Small intestine (tissue), 7 donors: Measurements from ENCODE around the gene HDAC10. TPM values are rescaled to one million over a fixed set of nuclear protein-coding genes. Genes with fewer than 3 reads are reported as not detected.

ENCODE experiments used
- DNase-seq, 2 donors: peaks; one replicate each; pipeline versions ENCODE4 v3.0.0 to v3.0.0-alpha.2; 2013
- FAIRE-seq: peaks from 2 replicates; lab custom pipeline; 2012; peaks lifted over from hg19 to GRCh38; lab: Jason Lieb, UNC
- H3K27ac ChIP-seq, 3 donors: one replicate each; pipeline ENCODE4 v1.5.1; 2013; ENCODE audit warnings: low read length in 2 of 3, mild to moderate bottlenecking in 2 of 3, control low read depth in 1 of 3, inconsistent platforms in 1 of 3, low read depth in 1 of 3, moderate library complexity in 1 of 3
- H3K27me3 ChIP-seq, 3 donors: one replicate each; pipeline ENCODE4 v1.6.1; 2013; ENCODE audit warnings: low read length in 3 of 3, inconsistent platforms in 1 of 3; ENCODE audit not compliant: control insufficient read depth in 3 of 3, insufficient read depth in 3 of 3
- H3K36me3 ChIP-seq, 3 donors: one replicate each; pipeline ENCODE4 v1.6.1; 2013; ENCODE audit warnings: low read length in 3 of 3, inconsistent platforms in 1 of 3, low read depth in 1 of 3, mild to moderate bottlenecking in 1 of 3, moderate library complexity in 1 of 3; ENCODE audit not compliant: control insufficient read depth in 3 of 3, insufficient read depth in 2 of 3
- H3K4me1 ChIP-seq, 3 donors: one replicate each; pipeline ENCODE4 v1.6.1; 2013; ENCODE audit warnings: low read length in 2 of 3, inconsistent platforms in 1 of 3, low read depth in 1 of 3, mild to moderate bottlenecking in 1 of 3, moderate library complexity in 1 of 3; ENCODE audit not compliant: control insufficient read depth in 3 of 3, insufficient read depth in 2 of 3
- H3K4me3 ChIP-seq, 3 donors: one replicate each; pipeline ENCODE4 v1.5.1; 2013; ENCODE audit warnings: low read length in 3 of 3, control low read depth in 1 of 3, inconsistent platforms in 1 of 3, low read depth in 1 of 3, mild to moderate bottlenecking in 1 of 3, moderate library complexity in 1 of 3
- H3K9me3 ChIP-seq, 2 donors: one replicate each; pipeline ENCODE4 v1.6.1; 2013; ENCODE audit warnings: low read depth in 1 of 2, low read length in 1 of 2; ENCODE audit not compliant: control insufficient read depth in 2 of 2, insufficient read depth in 1 of 2
- WGBS, 3 donors: extraction: QIAGEN DNeasy Blood & Tissue Kit; methylation state at CpG; one replicate each; pipeline ENCODE4 v1.1.7; 2013; 5-methylcytosine and 5-hydroxymethylcytosine counted together
- polyA plus RNA-seq, 4 donors: library from polyadenylated mRNA; stranded (reverse) in 3 of 4; unstranded in 1 of 4; fragments of 200-250 nt in 3 of 4; fragments of 120-200 nt in 1 of 4; gene quantifications; one replicate each; pipeline versions ENCODE4 v1.2.1 to v1.2.3, GENCODE V29; 2013
- donor health status: healthy with polysubstance abuse.
- donor health status: control.
- donor health status: control.
- donor health status: Bipolar disorder and iron deficiency.
- donor health status: healthy.

Gene HDAC10
- polyA plus RNA-seq, 4 donors, result 15.9 to 53.1 (median 27.5) TPM

DNA sequence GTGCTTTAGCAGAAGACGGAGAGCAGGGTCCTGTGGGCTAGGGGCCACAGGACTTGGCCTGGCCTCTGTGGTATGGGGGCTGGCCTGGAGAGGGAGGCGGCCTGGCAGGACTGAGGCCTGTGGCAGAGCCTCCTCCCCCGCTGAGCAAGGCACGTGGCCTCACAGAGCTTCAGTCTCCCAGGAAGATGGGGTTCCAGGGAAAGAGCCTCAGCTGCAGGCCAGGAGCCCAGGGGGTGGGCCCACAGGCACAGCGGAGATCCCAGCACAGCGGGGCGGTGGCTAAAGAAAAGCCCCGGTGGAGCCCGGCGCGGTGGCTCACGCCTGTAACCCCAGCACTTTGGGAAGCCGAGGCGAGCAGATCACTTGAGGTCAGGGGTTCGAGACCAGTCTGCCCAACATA lies 8.2 kb upstream of the HDAC10 start:
- no peak overlapping the region for H3K27ac ChIP-seq
- peaks cover 4 to 32% (median 9%) of the 10 kb centered on the region in 3 donors for H3K27me3 ChIP-seq
- 85 to 92% (median 85%) methylated on average over 15 of the region's 15 CpGs for whole genome bisulfite sequencing, 3 donors
- peaks cover 0 to 5% (median 0%) of the 10 kb centered on the region in 3 donors for H3K36me3 ChIP-seq
- FAIRE-seq, result no peak
- no peak for DNase-seq
- no peaks in the 10 kb centered on the region for H3K9me3 ChIP-seq
- H3K4me3 ChIP-seq, result no peak overlapping the region
- H3K4me1 ChIP-seq, result peaks cover 0 to 4% (median 0%) of the 10 kb centered on the region in 3 donors

DNA sequence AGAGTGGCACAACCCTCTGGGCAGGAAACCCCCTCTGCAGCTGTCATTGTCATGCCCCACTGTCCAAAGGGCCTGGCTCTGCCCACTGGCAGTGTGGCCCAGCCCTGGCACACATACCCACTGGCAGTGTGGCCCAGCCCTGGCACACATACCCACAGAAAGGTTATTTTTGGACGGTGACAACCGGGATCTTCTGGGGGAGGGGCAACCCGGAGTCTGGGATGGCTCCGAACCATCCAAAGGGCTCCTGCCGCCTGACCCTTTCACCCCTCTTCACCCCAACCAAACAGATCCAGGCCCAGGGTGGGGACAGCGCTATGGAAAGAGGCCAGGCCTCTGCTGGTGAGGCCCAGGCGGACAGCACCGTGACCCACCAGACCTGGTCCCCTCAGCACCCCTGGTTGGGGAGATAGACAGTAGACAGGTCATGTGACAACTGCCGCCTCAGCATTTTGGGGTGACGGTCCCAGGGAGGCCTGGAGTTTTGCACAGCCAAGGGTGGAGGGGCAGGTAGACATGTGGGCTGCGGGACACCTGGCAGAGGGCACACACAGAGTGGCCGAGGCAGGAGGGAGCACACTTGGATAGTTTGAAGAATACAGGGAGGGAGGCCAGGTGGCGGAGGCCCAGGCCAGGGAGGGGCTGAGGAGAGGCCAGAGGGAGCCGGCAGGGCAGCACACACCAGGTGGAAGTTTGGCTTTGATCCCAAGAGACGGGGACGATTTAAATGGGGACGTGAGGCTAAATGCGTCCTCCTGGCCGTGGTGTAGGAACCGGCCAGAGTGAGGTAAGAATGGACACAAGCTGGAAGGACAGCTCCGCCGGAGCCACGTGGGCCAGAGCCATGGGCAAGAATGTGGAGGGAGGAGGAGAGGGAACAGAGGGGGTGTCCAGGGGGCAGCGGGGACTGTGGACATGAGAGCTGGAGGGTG lies 7.6 kb upstream of the HDAC10 start:
- Histone ChIP-seq H3K36me3 (peaks cover 0 to 5% (median 0%) of the 10 kb centered on the region in 3 donors), H3K27me3 (peaks cover 4 to 31% (median 9%) of the 10 kb centered on the region in 3 donors), H3K4me3 (no peak overlapping the region), H3K4me1 (peaks cover 0 to 4% (median 0%) of the 10 kb centered on the region in 3 donors), H3K9me3 (no peaks in the 10 kb centered on the region), H3K27ac (no peak overlapping the region)
- 56 to 80% (median 71%) methylated on average over 24 of the region's 24 CpGs for WGBS, 3 donors
- FAIRE-seq (no peak), DNase-seq (no peak)

GRCh38 chr22:50257451-50258360 lies 6.6 kb upstream of the HDAC10 start:
- no peak overlapping the region for H3K27ac ChIP-seq
- WGBS, 3 donors, result 30 to 69% (median 50%) methylated on average over 25 to 31 of the region's 31 CpGs
- H3K4me1 ChIP-seq, result peaks cover 0 to 4% (median 0%) of the 10 kb centered on the region in 3 donors
- peak in 1 of 2 donors; percentile 63 for DNase-seq
- FAIRE-seq, result no peak
- H3K4me3 ChIP-seq, result no peak overlapping the region
- peaks cover 4 to 22% (median 9%) of the 10 kb centered on the region in 3 donors for H3K27me3 ChIP-seq
- H3K9me3 ChIP-seq, result no peaks in the 10 kb centered on the region
- H3K36me3 ChIP-seq, result peaks cover 0 to 5% (median 0%) of the 10 kb centered on the region in 3 donors

DNA sequence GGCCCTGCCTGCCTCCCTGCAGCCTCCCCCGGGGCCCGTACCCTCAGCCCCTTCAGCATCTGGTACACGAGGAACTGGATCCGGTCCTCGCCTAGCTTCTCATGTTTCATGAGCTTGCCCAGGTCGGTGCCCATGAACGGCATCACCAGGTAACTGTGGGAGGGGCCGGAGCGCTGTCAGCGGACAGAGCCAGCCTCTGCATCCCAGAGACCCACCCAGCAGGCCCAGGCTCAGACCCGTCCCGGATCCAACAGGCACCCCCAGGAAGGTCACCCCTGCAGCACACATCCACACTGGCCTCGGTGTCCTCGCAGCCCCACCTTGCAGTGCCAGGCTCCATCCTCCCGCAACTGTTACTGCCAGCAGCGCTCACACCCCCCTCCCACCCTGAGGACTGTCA lies 6.0 kb upstream of the HDAC10 start:
- peaks cover 0 to 5% (median 0%) of the 10 kb centered on the region in 3 donors for H3K36me3 ChIP-seq
- FAIRE-seq (no peak), DNase-seq (no peak)
- 47 to 82% (median 57%) methylated on average over 15 to 16 of the region's 16 CpGs for WGBS, 3 donors
- H3K27ac ChIP-seq, result no peak overlapping the region
- H3K4me3 ChIP-seq, result no peak overlapping the region
- no peaks in the 10 kb centered on the region for H3K9me3 ChIP-seq
- peaks cover 0 to 2% (median 0%) of the 10 kb centered on the region in 3 donors for H3K4me1 ChIP-seq
- peaks cover 1 to 15% (median 9%) of the 10 kb centered on the region in 3 donors for H3K27me3 ChIP-seq

GRCh38 chr22:50256258-50256862 lies 5.3 kb upstream of the HDAC10 start:
- FAIRE-seq, result no peak
- peaks cover 0 to 5% (median 0%) of the 10 kb centered on the region in 3 donors for H3K36me3 ChIP-seq
- no peaks in the 10 kb centered on the region for H3K4me1 ChIP-seq
- no peak overlapping the region for H3K27ac ChIP-seq
- 33 to 80% (median 60%) methylated on average over 10 to 12 of the region's 12 CpGs for WGBS, 3 donors
- no peaks in the 10 kb centered on the region for H3K9me3 ChIP-seq
- H3K4me3 ChIP-seq, result no peak overlapping the region
- no peak for DNase-seq
- peaks cover 0 to 11% (median 8%) of the 10 kb centered on the region in 3 donors for H3K27me3 ChIP-seq

- H3K27me3 ChIP-seq, result peaks cover 0 to 7% (median 2%) of the 10 kb centered on the region in 3 donors
- H3K27ac ChIP-seq, result no peak overlapping the region
- no peak overlapping the region for H3K4me3 ChIP-seq
- 83 to 91% (median 88%) methylated on average over 14 to 17 of the region's 17 CpGs for WGBS, 3 donors
- peaks cover 0 to 5% (median 0%) of the 10 kb centered on the region in 3 donors for H3K36me3 ChIP-seq
- FAIRE-seq, result no peak
- H3K4me1 ChIP-seq, result peaks cover 0 to 3% (median 0%) of the 10 kb centered on the region in 3 donors
- DNase-seq, result no peak
- no peaks in the 10 kb centered on the region for H3K9me3 ChIP-seq
Measured at GRCh38 chr22:50255607-50256006, 4.5 kb upstream of the HDAC10 start.

GRCh38 chr22:50255099-50255498 lies 4.0 kb upstream of the HDAC10 start:
- H3K4me1 ChIP-seq, result peaks cover 4 to 8% (median 4%) of the 10 kb centered on the region in 3 donors
- no peak overlapping the region for H3K27ac ChIP-seq
- WGBS, 3 donors, result 80 to 87% (median 86%) methylated on average over 19 of the region's 19 CpGs
- H3K9me3 ChIP-seq, result no peaks in the 10 kb centered on the region
- DNase-seq, result no peak
- peaks cover 0 to 2% (median 0%) of the 10 kb centered on the region in 3 donors for H3K27me3 ChIP-seq
- H3K4me3 ChIP-seq, result no peak overlapping the region
- no peak for FAIRE-seq
- peaks cover 0 to 6% (median 0%) of the 10 kb centered on the region in 3 donors for H3K36me3 ChIP-seq
